Activated naive CD8-positive, alpha-beta T cell treated with anti-CD3 and anti-CD28 coated beads for 36 hours (primary cell): Measurements from ENCODE around the gene TRIM17. TPM values are rescaled to one million over a fixed set of nuclear protein-coding genes. Genes with fewer than 3 reads are reported as not detected.
A peak's percentile ranks its signal among the peaks of the same experiment; 100 is the strongest.

Experiments
- DNase-seq: peaks from one replicate; pipeline ENCODE4 v3.0.0; 2021
- H3K27ac Mint-ChIP-seq: one replicate; pipeline ENCODE4 v1.8.0; 2022; ENCODE audit warnings: mild to moderate bottlenecking, moderate library complexity, mixed read lengths
- H3K27me3 Mint-ChIP-seq: one replicate; pipeline ENCODE4 v1.8.0; 2022; ENCODE audit warnings: mild to moderate bottlenecking, mixed read lengths
- H3K36me3 Mint-ChIP-seq: one replicate; pipeline ENCODE4 v1.8.0; 2021; ENCODE audit warnings: mild to moderate bottlenecking, mixed read lengths
- H3K4me1 Mint-ChIP-seq: one replicate; pipeline ENCODE4 v1.8.0; 2021; ENCODE audit warnings: mixed read lengths
- H3K4me3 Mint-ChIP-seq: one replicate; pipeline ENCODE4 v1.8.0; 2022; ENCODE audit warnings: mild to moderate bottlenecking, moderate library complexity, mixed read lengths
- H3K9me3 Mint-ChIP-seq: one replicate; pipeline ENCODE4 v1.8.0; 2022; ENCODE audit warnings: mixed read lengths
- total RNA-seq, 2 experiments: library from RNA; stranded (reverse); gene quantifications; one replicate each; pipeline ENCODE4 v1.2.3, GENCODE V29; 2021

Gene TRIM17, protein sequence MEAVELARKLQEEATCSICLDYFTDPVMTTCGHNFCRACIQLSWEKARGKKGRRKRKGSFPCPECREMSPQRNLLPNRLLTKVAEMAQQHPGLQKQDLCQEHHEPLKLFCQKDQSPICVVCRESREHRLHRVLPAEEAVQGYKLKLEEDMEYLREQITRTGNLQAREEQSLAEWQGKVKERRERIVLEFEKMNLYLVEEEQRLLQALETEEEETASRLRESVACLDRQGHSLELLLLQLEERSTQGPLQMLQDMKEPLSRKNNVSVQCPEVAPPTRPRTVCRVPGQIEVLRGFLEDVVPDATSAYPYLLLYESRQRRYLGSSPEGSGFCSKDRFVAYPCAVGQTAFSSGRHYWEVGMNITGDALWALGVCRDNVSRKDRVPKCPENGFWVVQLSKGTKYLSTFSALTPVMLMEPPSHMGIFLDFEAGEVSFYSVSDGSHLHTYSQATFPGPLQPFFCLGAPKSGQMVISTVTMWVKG
- total RNA-seq: 1 to 10 TPM; 1.3 to 1.9 TPM

GRCh38 chr1:228416217-228416933, at the start of gene TRIM17:
TSS of gene TRIM17 (minus strand) at chr1:228416861. CDS start at chr1:228415072, 1,789 bp downstream.
- peak within 1 kb of the TSS; percentile 86 for H3K4me3 Mint-ChIP-seq
- H3K36me3 Mint-ChIP-seq: no peaks in the 10 kb centered on the region
- H3K27ac Mint-ChIP-seq: peak within 1 kb of the TSS; percentile 79
- no peaks in the 10 kb centered on the region for H3K9me3 Mint-ChIP-seq
- H3K4me1 Mint-ChIP-seq: peaks cover 7% of the 10 kb centered on the region
- H3K27me3 Mint-ChIP-seq: peaks cover 30% of the 10 kb centered on the region
- DNase-seq: peak; percentile 57

GRCh38 chr1:228465571-228466146, 49.0 kb upstream of the TRIM17 start:
- Mint-ChIP-seq H3K27ac (no peak overlapping the region), H3K36me3 (no peaks in the 10 kb centered on the region), H3K9me3 (no peaks in the 10 kb centered on the region), H3K27me3 (peaks cover 47% of the 10 kb centered on the region), H3K4me1 (peaks cover 23% of the 10 kb centered on the region), H3K4me3 (peak overlapping the region; percentile 86)
- no peak for DNase-seq

DNA sequence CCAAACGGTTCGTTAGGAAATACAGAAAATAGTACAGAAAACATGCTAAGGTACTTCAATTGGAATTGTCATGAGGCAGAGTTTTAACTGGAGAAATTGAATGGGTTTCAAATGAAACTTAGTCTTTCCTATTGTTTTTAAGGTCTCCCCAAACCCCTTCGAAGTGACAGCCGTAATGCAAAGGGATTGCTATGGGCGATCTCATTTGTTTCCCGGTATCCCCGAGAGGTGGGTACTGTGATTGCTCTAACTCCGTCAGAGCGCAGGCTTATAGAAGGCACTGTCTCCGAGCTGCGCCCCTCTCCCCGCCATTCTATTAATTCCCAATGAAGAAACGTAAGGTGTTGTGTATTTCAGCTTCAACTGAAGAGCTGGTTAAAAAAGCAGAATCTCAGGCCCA, 48.5 kb upstream of the TRIM17 start:
- Mint-ChIP-seq H3K27ac (peak overlapping the region; percentile 84), H3K36me3 (no peaks in the 10 kb centered on the region), H3K9me3 (no peaks in the 10 kb centered on the region), H3K27me3 (peaks cover 47% of the 10 kb centered on the region), H3K4me3 (peak overlapping the region; percentile 86), H3K4me1 (peaks cover 23% of the 10 kb centered on the region)
- DNase-seq: no peak

GRCh38 chr1:228464487-228464983, 47.9 kb upstream of the TRIM17 start:
- peaks cover 23% of the 10 kb centered on the region for H3K4me1 Mint-ChIP-seq
- DNase-seq: peak; percentile 89
- no peaks in the 10 kb centered on the region for H3K36me3 Mint-ChIP-seq
- peak overlapping the region; percentile 84 for H3K27ac Mint-ChIP-seq
- peaks cover 41% of the 10 kb centered on the region for H3K27me3 Mint-ChIP-seq
- peak overlapping the region; percentile 86 for H3K4me3 Mint-ChIP-seq
- no peaks in the 10 kb centered on the region for H3K9me3 Mint-ChIP-seq

DNA sequence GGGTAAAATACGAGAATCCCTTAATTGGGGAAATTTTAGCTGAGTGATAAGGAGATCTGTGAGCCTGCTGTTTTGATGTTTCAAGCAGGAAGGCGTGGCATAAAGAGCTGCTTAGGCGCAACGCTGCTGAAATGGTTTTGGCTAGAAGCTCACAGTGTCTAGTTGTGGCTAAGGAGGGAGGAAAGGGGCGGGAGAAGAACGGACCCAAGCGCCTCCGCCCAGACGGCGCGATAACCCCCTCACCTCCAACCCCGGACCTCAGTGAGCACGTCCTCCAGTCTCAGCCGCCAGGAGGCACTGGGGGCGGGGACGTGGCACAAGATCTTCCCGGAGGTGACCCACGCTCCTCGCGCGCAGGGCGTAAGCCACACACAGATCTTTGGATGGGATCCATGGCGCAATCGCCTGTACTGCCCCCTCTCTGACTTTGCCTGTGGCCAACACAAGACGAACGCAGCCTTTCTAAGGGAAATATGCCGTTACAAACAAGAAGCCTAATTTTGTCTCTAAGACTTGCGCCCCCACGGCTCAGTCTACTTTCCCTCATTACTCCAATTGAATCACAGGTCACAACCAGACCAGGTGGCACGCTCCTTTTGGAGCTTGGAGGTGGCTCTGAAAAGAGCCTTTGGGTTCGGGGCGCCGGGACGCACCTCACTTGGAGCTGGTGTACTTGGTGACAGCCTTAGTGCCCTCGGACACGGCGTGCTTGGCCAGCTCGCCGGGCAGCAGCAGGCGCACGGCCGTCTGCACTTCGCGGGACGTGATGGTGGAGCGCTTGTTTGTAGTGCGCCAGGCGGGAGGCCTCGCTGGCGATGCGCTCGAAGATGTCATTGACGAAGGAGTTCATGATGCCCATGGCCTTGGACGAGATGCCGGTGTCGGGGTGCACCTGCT, 47.1 kb upstream of the TRIM17 start:
- Mint-ChIP-seq H3K36me3 (no peaks in the 10 kb centered on the region), H3K9me3 (no peaks in the 10 kb centered on the region), H3K27ac (peak overlapping the region; percentile 84), H3K4me3 (peak overlapping the region; percentile 86), H3K4me1 (peaks cover 26% of the 10 kb centered on the region), H3K27me3 (peaks cover 34% of the 10 kb centered on the region)
- DNase-seq: peak; percentile 79

- peak overlapping the region; percentile 84 for H3K27ac Mint-ChIP-seq
- H3K36me3 Mint-ChIP-seq: no peaks in the 10 kb centered on the region
- H3K9me3 Mint-ChIP-seq: no peaks in the 10 kb centered on the region
- H3K4me1 Mint-ChIP-seq: peaks cover 30% of the 10 kb centered on the region
- H3K27me3 Mint-ChIP-seq: peaks cover 34% of the 10 kb centered on the region
- H3K4me3 Mint-ChIP-seq: peak overlapping the region; percentile 86
- DNase-seq: no peak
Observed at GRCh38 chr1:228463009-228463558, 46.4 kb upstream of the TRIM17 start.

- H3K4me3 Mint-ChIP-seq: peak overlapping the region; percentile 86
- no peak for DNase-seq
- peaks cover 1% of the 10 kb centered on the region for H3K36me3 Mint-ChIP-seq
- no peak overlapping the region for H3K27ac Mint-ChIP-seq
- peaks cover 34% of the 10 kb centered on the region for H3K27me3 Mint-ChIP-seq
- H3K4me1 Mint-ChIP-seq: peaks cover 32% of the 10 kb centered on the region
- no peaks in the 10 kb centered on the region for H3K9me3 Mint-ChIP-seq
Observed at GRCh38 chr1:228462560-228462959, 45.9 kb upstream of the TRIM17 start.

- Mint-ChIP-seq H3K27me3 (peaks cover 27% of the 10 kb centered on the region), H3K4me1 (peaks cover 36% of the 10 kb centered on the region), H3K9me3 (no peaks in the 10 kb centered on the region), H3K27ac (no peak overlapping the region), H3K36me3 (peaks cover 2% of the 10 kb centered on the region), H3K4me3 (peak overlapping the region; percentile 20)
- no peak for DNase-seq
Observed at GRCh38 chr1:228460821-228461220, 44.2 kb upstream of the TRIM17 start.

GRCh38 chr1:228459091-228459993, 42.7 kb upstream of the TRIM17 start:
- peaks cover 24% of the 10 kb centered on the region for H3K27me3 Mint-ChIP-seq

DNA sequence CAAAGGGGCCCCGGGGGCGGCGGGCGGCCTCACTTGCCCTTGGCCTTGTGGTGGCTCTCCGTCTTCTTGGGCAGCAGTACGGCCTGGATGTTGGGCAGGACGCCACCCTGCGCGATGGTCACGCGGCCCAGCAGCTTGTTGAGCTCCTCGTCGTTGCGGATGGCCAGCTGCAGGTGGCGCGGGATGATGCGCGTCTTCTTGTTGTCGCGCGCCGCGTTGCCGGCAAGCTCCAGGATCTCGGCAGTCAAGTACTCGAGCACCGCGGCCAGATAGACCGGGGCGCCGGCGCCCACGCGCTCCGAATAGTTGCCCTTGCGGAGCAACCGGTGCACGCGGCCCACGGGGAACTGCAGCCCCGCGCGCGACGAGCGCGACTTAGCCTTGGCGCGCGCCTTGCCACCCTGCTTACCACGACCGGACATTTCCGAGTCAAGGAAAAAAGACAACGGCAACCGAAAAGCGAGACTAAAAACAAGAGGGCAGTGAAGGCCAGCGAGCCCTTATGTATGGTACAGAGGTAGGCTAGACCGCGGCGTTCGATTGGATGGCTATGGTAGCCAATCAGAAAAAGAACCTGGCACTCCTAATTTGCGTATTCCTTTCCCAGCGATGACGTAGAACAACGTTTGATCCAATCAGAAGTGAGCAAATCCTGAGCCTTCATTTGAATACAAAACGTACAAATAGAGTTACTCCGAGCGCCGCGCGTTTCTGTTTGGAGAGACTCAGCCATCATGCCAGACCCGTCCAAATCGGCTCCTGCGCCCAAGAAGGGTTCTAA, 40.9 kb upstream of the TRIM17 start:
- peaks cover 17% of the 10 kb centered on the region for H3K4me1 Mint-ChIP-seq
- peaks cover 24% of the 10 kb centered on the region for H3K27me3 Mint-ChIP-seq
- peak overlapping the region; percentile 98 for H3K27ac Mint-ChIP-seq
- peak; percentile 82 for DNase-seq
- no peaks in the 10 kb centered on the region for H3K9me3 Mint-ChIP-seq
- peak overlapping the region; percentile 98 for H3K4me3 Mint-ChIP-seq
- H3K36me3 Mint-ChIP-seq: peaks cover 2% of the 10 kb centered on the region

More at GRCh38 chr1:228459091-228459993, 42.7 kb upstream of the TRIM17 start:
- peaks cover 26% of the 10 kb centered on the region for H3K4me1 Mint-ChIP-seq
- peak overlapping the region; percentile 98 for H3K4me3 Mint-ChIP-seq
- DNase-seq: peak; percentile 68
- peaks cover 2% of the 10 kb centered on the region for H3K36me3 Mint-ChIP-seq
- H3K9me3 Mint-ChIP-seq: no peaks in the 10 kb centered on the region
- H3K27ac Mint-ChIP-seq: peak overlapping the region; percentile 98

GRCh38 chr1:228457017-228457395, 40.3 kb upstream of the TRIM17 start:
- H3K4me1 Mint-ChIP-seq: peaks cover 16% of the 10 kb centered on the region
- peaks cover 2% of the 10 kb centered on the region for H3K36me3 Mint-ChIP-seq
- H3K27ac Mint-ChIP-seq: peak overlapping the region; percentile 98
- DNase-seq: no peak
- peaks cover 24% of the 10 kb centered on the region for H3K27me3 Mint-ChIP-seq
- no peaks in the 10 kb centered on the region for H3K9me3 Mint-ChIP-seq
- peak overlapping the region; percentile 98 for H3K4me3 Mint-ChIP-seq

- Mint-ChIP-seq H3K4me1 (peaks cover 16% of the 10 kb centered on the region), H3K9me3 (no peaks in the 10 kb centered on the region), H3K27me3 (peaks cover 24% of the 10 kb centered on the region), H3K4me3 (peak overlapping the region; percentile 98), H3K36me3 (peaks cover 2% of the 10 kb centered on the region), H3K27ac (peak overlapping the region; percentile 98)
- no peak for DNase-seq
Observed at GRCh38 chr1:228456252-228457016, 39.8 kb upstream of the TRIM17 start.
